CD4-positive, alpha-beta T cell treated with Interleukin-4 for 4 hours (primary cell): ENCODE measurements around the gene HTRA3.
"Not testable (repeated sequence)": the region's sequence is repeated elsewhere in the genome, so short reads cannot be mapped to it uniquely, and the experiment has no call there.

ENCODE experiments used
- DNase-seq: peaks from one replicate; pipeline ENCODE4 v3.0.0-alpha.2; 2020

The HTRA3 gene

DNA sequence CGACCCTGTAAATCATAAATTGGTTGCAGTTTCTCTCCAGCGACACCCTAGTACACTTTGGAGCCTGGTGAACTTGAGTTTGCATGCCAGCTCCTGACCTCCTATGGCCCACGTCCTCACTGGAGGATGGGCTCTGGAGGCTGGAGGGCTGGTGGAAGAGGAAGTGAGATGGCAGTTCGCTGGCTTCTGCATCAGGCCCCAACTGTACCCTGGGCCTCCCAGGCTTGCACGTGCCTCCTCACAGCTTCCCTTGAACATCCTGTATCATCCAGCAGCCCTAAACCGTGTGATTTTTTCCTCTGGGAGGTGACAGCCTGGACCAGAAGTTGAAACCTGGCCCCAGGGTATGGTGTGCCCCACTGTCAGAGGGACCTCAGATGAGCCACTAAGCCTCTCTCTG lies 78.5 kb downstream of the HTRA3 start:
- no peak for DNase-seq

GRCh38 chr4:8349236-8349635 lies 79.7 kb downstream of the HTRA3 start:
- DNase-seq: not testable (repeated sequence)

DNA sequence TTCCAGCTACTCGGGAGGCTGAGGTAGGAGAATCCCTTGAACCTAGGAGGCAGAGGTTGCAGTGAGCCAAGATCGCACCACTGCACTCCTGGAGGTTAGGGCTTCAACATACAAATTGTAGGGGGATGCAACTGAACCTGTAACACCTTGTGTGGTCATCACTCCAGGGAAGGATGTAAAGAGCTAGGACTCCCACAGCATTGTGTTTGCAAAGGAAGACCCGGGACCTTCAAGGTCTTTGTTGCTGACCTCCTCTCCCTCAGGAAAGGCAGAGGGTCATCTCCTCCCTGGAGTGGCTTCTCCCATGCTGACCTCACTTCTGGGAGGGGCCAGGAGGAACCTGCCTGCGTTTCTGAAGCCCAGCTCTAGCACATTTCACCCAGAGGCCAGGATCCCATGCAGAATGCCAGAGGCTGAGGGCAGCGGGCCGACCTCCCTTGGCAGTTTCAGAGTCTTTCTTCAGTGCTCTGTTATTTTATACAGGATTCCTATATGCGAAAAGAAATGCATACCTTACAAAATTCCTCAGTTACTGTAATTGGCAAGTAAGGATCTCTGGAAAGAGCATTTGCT lies 80.2 kb downstream of the HTRA3 start:
- DNase-seq: no peak

DNA sequence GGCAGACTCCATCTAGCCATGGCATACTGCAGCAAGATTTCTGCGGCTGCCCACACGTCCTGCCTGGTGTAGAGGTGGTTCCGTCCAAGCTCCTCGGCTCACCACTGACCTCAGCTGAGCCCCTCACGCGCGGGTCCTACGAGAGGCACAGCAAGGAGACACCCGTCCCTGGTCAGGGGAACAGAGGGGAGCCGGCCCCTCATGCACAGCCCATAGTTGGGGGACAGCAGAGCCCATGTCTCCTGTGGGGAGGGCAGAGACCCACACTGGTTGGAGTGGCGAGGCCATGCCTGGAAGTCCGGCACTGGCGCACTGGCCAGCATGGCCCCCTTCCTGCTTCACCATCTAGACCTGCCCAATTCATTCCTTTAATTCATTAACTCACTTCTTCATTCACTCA lies 80.8 kb downstream of the HTRA3 start:
- DNase-seq: no peak

- DNase-seq: no peak
These were observed 81.4 kb downstream of the HTRA3 start for GRCh38 chr4:8350841-8351461.

- no peak for DNase-seq
These were observed 82.4 kb downstream of the HTRA3 start for GRCh38 chr4:8351931-8352367.

DNA sequence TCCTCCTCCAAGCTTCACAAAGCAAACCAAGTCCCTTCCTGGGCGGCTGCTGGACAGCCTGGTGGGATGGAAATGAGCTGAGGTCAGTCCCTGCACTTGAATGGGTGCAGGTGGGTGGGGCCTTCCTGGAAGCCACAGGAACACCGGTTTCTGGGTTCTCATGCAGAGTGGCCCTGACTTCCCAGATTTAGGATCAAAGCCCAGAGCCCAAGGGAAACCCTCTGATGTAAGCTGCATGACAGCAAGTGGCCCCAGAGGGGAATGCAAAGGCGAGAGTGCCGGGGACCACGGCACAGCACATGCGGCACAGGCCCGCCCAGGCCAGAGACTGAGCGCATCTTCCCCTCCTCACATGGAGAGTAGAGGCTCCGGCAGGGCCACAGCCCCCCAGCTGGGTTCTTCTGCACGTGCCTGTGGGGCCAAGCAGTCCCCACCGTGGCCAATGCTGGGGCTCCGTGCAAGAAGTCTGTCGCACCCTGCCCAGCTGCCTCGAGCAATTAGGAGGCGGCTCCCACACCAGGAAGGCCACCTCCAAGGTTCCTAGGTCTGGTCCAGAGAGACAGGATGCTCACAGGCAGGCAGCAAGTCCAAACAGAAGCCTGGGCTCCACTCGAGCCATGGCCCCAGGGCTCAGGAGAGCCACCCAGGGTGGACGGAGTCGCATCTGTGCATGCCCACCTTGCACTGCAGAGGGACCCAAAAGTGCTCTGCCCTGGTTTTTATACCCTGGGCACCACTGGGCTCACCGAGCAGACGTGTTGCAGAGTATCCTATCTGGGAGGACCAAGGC lies 83.0 kb downstream of the HTRA3 start:
- no peak for DNase-seq

- DNase-seq: no peak
These were observed 83.7 kb downstream of the HTRA3 start for GRCh38 chr4:8353158-8353669.

- no peak for DNase-seq
These were observed 84.4 kb downstream of the HTRA3 start for GRCh38 chr4:8353912-8354453.

- DNase-seq: no peak
These were observed 85.8 kb downstream of the HTRA3 start for GRCh38 chr4:8355306-8355705.

DNA sequence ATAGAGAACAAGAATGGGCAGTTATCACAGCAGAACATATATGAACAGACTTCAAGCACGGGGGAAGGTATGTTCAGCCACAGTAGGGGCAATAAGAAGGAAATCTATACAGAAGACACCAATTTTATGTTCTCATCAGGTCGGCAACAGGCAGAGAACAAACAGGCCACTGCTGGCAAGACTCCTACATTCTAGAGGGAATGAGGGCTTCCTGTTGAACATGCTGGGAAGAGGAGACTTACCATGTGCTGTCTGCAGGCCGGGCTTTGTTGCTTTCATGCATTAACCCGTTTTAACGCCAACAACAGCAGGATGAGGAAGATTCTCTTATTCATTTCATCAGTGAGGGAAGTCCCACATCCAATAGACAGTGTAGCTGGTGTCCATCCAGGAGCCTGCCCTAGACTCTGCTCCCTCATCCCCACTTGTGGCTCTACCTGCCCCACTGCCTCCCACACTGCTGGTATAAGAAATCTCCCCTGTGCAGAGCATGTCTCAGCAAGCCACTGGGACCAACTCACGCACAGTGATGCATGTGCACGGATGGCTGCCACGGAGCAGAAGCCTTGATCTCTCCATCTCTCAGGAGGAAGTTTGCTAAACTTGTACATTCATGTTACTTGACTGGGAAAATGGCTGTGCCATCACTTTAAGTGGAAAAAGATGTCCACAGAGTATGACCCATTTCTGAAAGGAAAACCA lies 86.5 kb downstream of the HTRA3 start:
- no peak for DNase-seq
